ENCODE results near the gene SLC6A7. TPM values are rescaled to one million over a fixed set of nuclear protein-coding genes. Genes with fewer than 3 reads are reported as not detected.

Gene SLC6A7
- total RNA-seq, 1 donor from 2014 or later: not detected

GRCh38 chr5:150258130-150258529 is 68.3 kb downstream of the SLC6A7 start:
- H3K4me3 Mint-ChIP-seq (ENCODE audit: unreplicated experiment): no peak overlapping the region
- H3K9me3 Mint-ChIP-seq (ENCODE audit: unreplicated experiment): peaks cover 4% of the 10 kb centered on the region
- peaks cover 5% of the 10 kb centered on the region for H3K27me3 Mint-ChIP-seq (ENCODE audit: unreplicated experiment)
- no peak overlapping the region for H3K27ac Mint-ChIP-seq (ENCODE audit: unreplicated experiment)
- DNase-seq: no peak
- peaks cover 27% of the 10 kb centered on the region for H3K4me1 Mint-ChIP-seq (ENCODE audit: low read depth, unreplicated experiment)
- H3K36me3 Mint-ChIP-seq (ENCODE audit: unreplicated experiment): no peaks in the 10 kb centered on the region
- TF ChIP-seq CTCF (IDR thresholded peaks at IDR 0.05; ENCODE audit: partially characterized antibody, unreplicated experiment): no peak

Other genes with a start within 250 kb of the SLC6A7 start
- not detected for gene PDE6A, start 245.3 kb upstream of the SLC6A7 start, total RNA-seq (ENCODE audit: unreplicated experiment)
- gene SLC26A2, start 229.3 kb upstream of the SLC6A7 start, total RNA-seq (ENCODE audit: unreplicated experiment): 4.7 TPM
- gene TIGD6, start 189.4 kb upstream of the SLC6A7 start, total RNA-seq (ENCODE audit: unreplicated experiment): 3.3 TPM
- 48.6 TPM for gene HMGXB3, start 189.3 kb upstream of the SLC6A7 start, total RNA-seq (ENCODE audit: unreplicated experiment)
- gene CSF1R, start 103.5 kb upstream of the SLC6A7 start, total RNA-seq (ENCODE audit: unreplicated experiment): not detected
- gene PDGFRB, start 34.2 kb upstream of the SLC6A7 start, total RNA-seq (ENCODE audit: unreplicated experiment): 2.9 TPM
- gene CDX1, start 23.3 kb upstream of the SLC6A7 start, total RNA-seq (ENCODE audit: unreplicated experiment): not detected
- gene CAMK2A, start 99.7 kb downstream of the SLC6A7 start, total RNA-seq (ENCODE audit: unreplicated experiment): 1.1 TPM
- not detected for gene ARSI, start 112.8 kb downstream of the SLC6A7 start, total RNA-seq (ENCODE audit: unreplicated experiment)
- 39.7 TPM for gene TCOF1, start 167.6 kb downstream of the SLC6A7 start, total RNA-seq (ENCODE audit: unreplicated experiment)
- gene CD74, start 222.8 kb downstream of the SLC6A7 start, total RNA-seq (ENCODE audit: unreplicated experiment): 3.1 TPM